ENCODE data around the gene ETHE1.
"Not testable (repeated sequence)": the region's sequence is repeated elsewhere in the genome, so short reads cannot be mapped to it uniquely, and the experiment has no call there.

ETHE1 gene

GRCh38 chr19:43551399-43552197 is 24.6 kb upstream of the ETHE1 start:
- no peak for DNase-seq (ENCODE audit: low spot score)

- DNase-seq (ENCODE audit: low spot score): no peak
These were observed 21.7 kb upstream of the ETHE1 start for GRCh38 chr19:43548706-43549105.

- DNase-seq (ENCODE audit: low spot score): not testable (repeated sequence)
These were observed 20.9 kb upstream of the ETHE1 start for GRCh38 chr19:43547926-43548325.

GRCh38 chr19:43546581-43546980 is 19.6 kb upstream of the ETHE1 start:
- DNase-seq (ENCODE audit: low spot score): no peak

- DNase-seq (ENCODE audit: low spot score): no peak
These were observed 19.0 kb upstream of the ETHE1 start for GRCh38 chr19:43545981-43546380.

GRCh38 chr19:43545276-43545675 is 18.3 kb upstream of the ETHE1 start:
- no peak for DNase-seq (ENCODE audit: low spot score)

GRCh38 chr19:43544077-43544476 is 17.1 kb upstream of the ETHE1 start:
- DNase-seq (ENCODE audit: low spot score): no peak

- no peak for DNase-seq (ENCODE audit: low spot score)
These were observed 15.1 kb upstream of the ETHE1 start for GRCh38 chr19:43541920-43542650.

GRCh38 chr19:43540381-43540780 is 13.4 kb upstream of the ETHE1 start:
- no peak for DNase-seq (ENCODE audit: low spot score)

GRCh38 chr19:43538922-43539321 is 11.9 kb upstream of the ETHE1 start:
- DNase-seq (ENCODE audit: low spot score): no peak

GRCh38 chr19:43534816-43535761 is 8.1 kb upstream of the ETHE1 start:
- peak; percentile 24 for DNase-seq (ENCODE audit: low spot score)

- DNase-seq (ENCODE audit: low spot score): no peak
These were observed 7.4 kb upstream of the ETHE1 start for GRCh38 chr19:43534305-43534815.

- peak; percentile 94 for DNase-seq (ENCODE audit: low spot score)
These were observed 6.7 kb upstream of the ETHE1 start for GRCh38 chr19:43533546-43534304.

GRCh38 chr19:43532962-43533545 is 6.1 kb upstream of the ETHE1 start, which contains the start of gene ZNF575:
TSS of gene ZNF575 (plus strand) at chr19:43533188. CDS start at chr19:43534423, 1,235 bp downstream.
- DNase-seq (ENCODE audit: low spot score): peak; percentile 84

GRCh38 chr19:43532571-43532961 is 5.6 kb upstream of the ETHE1 start:
- DNase-seq (ENCODE audit: low spot score): no peak

- DNase-seq (ENCODE audit: low spot score): no peak
These were observed 1.0 kb upstream of the ETHE1 start for GRCh38 chr19:43527860-43528622.

GRCh38 chr19:43525836-43526771 is 897 bp downstream of the ETHE1 start:
- DNase-seq (ENCODE audit: low spot score): no peak

- peak; percentile 45 for DNase-seq (ENCODE audit: low spot score)
These were observed 1.8 kb downstream of the ETHE1 start for GRCh38 chr19:43524922-43525835.
